Activated B cell treated with CpG ODN at 0.5 μM for 24 hours (primary cell): ENCODE measurements around the gene LCN9. TPM values are rescaled to one million over a fixed set of nuclear protein-coding genes. Genes with fewer than 3 reads are reported as not detected.

Experiments used
- ATAC-seq: fragments of 200-7000 bp; cut with Tn5 transposase; one replicate; pipeline ENCODE4 v1.10.0; 2021; ENCODE audit warnings: low read depth, mild to moderate bottlenecking, moderate library complexity
- CTCF ChIA-PET: fragments of 350-600 bp; sonication (Branson Sonifier 250); formaldehyde crosslinking; loops from one replicate; lab custom pipeline; 2021; ENCODE audit warnings: antibody characterized with exemption; lab: Charles Lee
- POLR2A ChIA-PET: fragments of 350-600 bp; sonication (Branson Sonifier 250); formaldehyde crosslinking; loops from one replicate; lab custom pipeline; 2021; ENCODE audit warnings: antibody characterized with exemption; lab: Charles Lee
- DNase-seq: peaks from one replicate; pipeline ENCODE4 v3.0.0; 2022
- H3K27ac Mint-ChIP-seq: one replicate; pipeline ENCODE4 v1.8.0; 2020; ENCODE audit warnings: mixed read lengths
- H3K27me3 Mint-ChIP-seq: one replicate; pipeline ENCODE4 v1.8.0; 2021; ENCODE audit warnings: mixed read lengths
- H3K36me3 Mint-ChIP-seq: one replicate; pipeline ENCODE4 v1.8.0; 2021; ENCODE audit warnings: low read depth, mixed read lengths
- H3K4me1 Mint-ChIP-seq: one replicate; pipeline ENCODE4 v1.8.0; 2021; ENCODE audit warnings: mixed read lengths
- H3K4me3 Mint-ChIP-seq: one replicate; pipeline ENCODE4 v1.8.0; 2020; ENCODE audit warnings: mild to moderate bottlenecking, mixed read lengths
- H3K9me3 Mint-ChIP-seq: one replicate; pipeline ENCODE4 v1.8.0; 2020; ENCODE audit warnings: mixed read lengths
- intact Hi-C: fragments of 100-400 bp; cut with micrococcal nuclease; formaldehyde crosslinking; loops from one replicate; pipeline ENCODE4 v1.15.1; 2024
- total RNA-seq: library from RNA; stranded (reverse); gene quantifications from 2 replicates; pipeline ENCODE4 v1.2.3, GENCODE V29; 2022
- TF ChIP-seq, protein P1 (sequence below): fragments of 200-600 bp; IDR thresholded peaks from one replicate; pipeline ENCODE4 v1.8.0; 2022; ENCODE audit warnings: antibody characterized with exemption, mild to moderate bottlenecking

The LCN9 gene
- total RNA-seq, 1 donor from 2014 or later, result not detected

DNA sequence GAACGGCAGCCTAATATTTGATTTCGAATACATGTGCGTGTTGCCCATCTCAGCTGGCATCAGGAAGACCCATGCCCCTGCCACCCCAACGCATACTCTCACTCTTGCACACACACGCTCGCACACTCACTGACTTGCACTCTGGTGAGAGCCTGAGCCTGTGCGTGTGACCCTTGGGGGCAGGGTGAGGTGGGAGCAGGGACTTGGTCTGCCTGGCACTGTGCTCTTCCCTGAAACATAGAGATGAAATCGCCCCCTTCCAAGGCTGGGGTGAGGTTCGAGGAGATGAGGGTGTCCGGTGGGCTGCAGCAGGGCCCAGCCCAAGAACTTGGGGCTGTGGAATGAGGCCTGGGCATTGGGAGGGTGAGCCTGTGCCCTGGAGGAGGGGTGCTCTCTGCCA, 1.2 kb downstream of the LCN9 start:
- H3K27ac Mint-ChIP-seq, result no peak overlapping the region
- ATAC-seq (no peak), DNase-seq (no peak)
- POLR2A ChIA-PET, result no interaction called here
- CTCF ChIA-PET, result no interaction called here
- H3K27me3 Mint-ChIP-seq, result no peaks in the 10 kb centered on the region
- no peaks in the 10 kb centered on the region for H3K36me3 Mint-ChIP-seq
- H3K4me1 Mint-ChIP-seq, result no peaks in the 10 kb centered on the region
- no peak overlapping the region for H3K4me3 Mint-ChIP-seq
- TF ChIP-seq, protein P1, sequence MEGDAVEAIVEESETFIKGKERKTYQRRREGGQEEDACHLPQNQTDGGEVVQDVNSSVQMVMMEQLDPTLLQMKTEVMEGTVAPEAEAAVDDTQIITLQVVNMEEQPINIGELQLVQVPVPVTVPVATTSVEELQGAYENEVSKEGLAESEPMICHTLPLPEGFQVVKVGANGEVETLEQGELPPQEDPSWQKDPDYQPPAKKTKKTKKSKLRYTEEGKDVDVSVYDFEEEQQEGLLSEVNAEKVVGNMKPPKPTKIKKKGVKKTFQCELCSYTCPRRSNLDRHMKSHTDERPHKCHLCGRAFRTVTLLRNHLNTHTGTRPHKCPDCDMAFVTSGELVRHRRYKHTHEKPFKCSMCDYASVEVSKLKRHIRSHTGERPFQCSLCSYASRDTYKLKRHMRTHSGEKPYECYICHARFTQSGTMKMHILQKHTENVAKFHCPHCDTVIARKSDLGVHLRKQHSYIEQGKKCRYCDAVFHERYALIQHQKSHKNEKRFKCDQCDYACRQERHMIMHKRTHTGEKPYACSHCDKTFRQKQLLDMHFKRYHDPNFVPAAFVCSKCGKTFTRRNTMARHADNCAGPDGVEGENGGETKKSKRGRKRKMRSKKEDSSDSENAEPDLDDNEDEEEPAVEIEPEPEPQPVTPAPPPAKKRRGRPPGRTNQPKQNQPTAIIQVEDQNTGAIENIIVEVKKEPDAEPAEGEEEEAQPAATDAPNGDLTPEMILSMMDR, result no peak
- intact Hi-C loops, result no loop called here
- peaks cover 3% of the 10 kb centered on the region for H3K9me3 Mint-ChIP-seq

DNA sequence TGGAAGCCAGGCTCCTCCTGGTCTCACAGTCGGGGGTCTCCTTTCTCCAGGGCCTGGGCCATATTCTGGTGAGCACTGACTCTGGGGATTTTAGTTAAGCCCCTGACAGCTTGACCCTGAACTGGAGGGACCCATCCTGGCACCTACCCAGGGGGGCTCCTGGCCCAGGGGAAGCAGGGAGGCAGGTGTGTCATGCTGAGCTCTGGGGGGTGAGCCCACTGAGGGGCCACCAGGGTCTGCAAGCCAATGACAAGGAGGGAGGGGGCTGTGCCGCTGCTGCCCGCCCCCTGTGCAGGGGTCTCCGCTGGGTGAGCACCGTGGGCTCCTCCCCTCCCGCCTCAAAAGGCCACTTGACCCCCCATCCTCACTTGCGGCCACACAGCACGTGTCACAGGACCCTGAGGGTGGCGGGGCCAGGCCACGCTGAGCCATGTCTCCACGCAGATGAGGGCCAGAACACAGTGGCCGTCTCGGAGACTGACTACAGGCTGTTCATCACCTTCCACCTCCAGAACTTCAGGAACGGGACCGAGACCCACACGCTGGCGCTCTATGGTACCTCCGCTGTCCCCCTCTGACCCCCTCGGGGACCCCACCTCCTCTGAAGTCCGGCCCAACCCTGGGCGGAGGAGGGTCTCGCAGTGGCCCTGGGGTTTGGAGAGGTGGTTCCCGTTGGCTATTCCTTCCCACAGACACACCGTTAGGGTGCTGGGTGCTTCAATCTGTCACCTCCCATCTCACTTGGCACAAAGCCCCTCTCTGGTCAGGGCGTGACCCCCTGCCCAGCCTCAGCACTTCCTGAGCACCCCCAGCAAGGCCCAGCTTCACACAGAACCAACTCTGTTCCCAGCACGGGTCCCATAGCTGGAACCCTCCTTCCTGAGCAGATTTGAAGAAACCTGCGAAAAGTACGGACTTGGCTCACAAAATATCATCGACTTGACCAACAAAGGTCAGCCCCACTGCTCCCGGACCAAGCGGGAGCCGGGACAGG, 2.0 kb downstream of the LCN9 start:
- POLR2A ChIA-PET, result no interaction called here
- Mint-ChIP-seq H3K4me1 (no peaks in the 10 kb centered on the region), H3K36me3 (no peaks in the 10 kb centered on the region), H3K27ac (no peak overlapping the region), H3K4me3 (no peak overlapping the region), H3K27me3 (no peaks in the 10 kb centered on the region), H3K9me3 (peaks cover 3% of the 10 kb centered on the region)
- TF ChIP-seq, protein P1, result no peak
- CTCF ChIA-PET, result no interaction called here
- ATAC-seq (no peak), DNase-seq (no peak)
- intact Hi-C loops, result no loop called here

DNA sequence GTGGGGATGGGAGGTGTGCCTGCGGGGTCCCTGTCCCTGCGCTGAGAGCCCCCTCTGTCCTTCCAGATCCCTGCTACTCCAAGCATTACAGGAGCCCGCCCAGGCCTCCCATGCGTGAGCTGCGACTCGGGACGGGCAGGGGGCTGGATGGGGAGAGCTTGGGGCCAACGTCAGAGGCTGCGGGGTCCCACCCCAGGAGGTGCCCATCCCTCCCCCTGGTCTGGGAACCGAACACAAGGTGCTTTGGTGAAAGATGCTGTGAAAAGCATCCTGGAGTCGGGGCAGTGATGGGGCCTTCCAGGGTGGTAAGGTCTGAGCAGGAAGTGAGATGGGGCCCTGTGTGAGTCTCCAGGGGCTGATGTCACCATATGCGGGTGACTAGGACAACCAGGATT, 2.7 kb downstream of the LCN9 start:
- intact Hi-C loops, result no loop called here
- Mint-ChIP-seq H3K36me3 (no peaks in the 10 kb centered on the region), H3K27me3 (no peaks in the 10 kb centered on the region)

DNA sequence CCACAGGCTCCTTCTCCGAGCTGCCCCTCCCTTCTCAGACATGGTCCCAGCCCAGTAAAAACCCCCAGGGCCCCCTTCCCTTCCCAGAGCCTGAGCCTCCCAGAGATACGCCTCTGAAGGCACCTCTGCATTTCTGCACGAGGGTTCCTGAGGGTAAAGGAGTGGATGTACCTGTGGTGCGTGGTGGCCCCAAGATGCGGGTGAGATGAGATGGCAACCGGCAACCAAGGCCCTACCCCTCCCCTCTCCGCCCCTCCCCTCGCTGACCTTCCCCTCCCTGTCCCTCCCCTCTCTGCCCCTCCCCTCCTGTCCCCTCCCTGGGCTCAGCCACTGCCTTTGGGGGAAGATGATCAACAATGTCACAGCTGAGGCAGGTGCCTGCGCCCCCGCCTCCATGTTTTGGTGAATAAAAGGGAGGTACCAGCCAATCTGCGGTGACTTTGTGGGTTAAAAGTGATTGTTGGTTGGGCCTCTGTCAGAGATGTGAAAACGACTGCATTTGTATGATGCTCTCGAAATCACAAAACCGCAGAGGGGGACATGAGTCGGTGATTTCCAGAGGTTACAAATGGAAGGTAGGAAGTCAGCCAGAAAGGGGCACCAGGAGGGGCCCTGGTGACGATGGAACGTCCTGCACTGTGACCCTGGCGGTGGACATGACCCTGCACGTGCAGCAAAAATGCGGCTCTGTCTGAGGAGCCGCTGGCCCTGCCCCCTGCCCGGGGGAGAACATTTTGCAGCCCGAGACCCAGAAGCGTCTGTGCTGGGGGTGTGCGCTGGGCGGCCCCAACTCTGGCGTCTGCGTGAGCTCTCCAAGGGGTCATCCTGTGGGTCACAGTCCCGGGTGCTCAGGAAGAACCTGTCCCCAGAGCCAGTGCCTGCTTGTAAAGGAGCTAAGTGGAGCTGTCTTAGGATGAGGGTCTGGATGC, 3.7 kb downstream of the LCN9 start:
- H3K36me3 Mint-ChIP-seq, result no peaks in the 10 kb centered on the region
- H3K27ac Mint-ChIP-seq, result no peak overlapping the region
- no peak for ATAC-seq

More for the DNA sequence above, 2.7 kb downstream of the LCN9 start:
- ATAC-seq (no peak), DNase-seq (no peak)
- Mint-ChIP-seq H3K4me1 (no peaks in the 10 kb centered on the region), H3K27ac (no peak overlapping the region), H3K9me3 (peaks cover 3% of the 10 kb centered on the region), H3K4me3 (no peak overlapping the region)
- ChIA-PET POLR2A (no interaction called here), CTCF (no interaction called here)
- TF ChIP-seq, protein P1, result no peak

More for the DNA sequence above, 3.7 kb downstream of the LCN9 start:
- TF ChIP-seq, protein P1, result no peak
- H3K27me3 Mint-ChIP-seq, result no peaks in the 10 kb centered on the region
- H3K9me3 Mint-ChIP-seq, result peaks cover 3% of the 10 kb centered on the region
- H3K4me3 Mint-ChIP-seq, result no peak overlapping the region
- no peak for DNase-seq
- CTCF ChIA-PET, result no interaction called here
- intact Hi-C loops, result no loop called here
- POLR2A ChIA-PET, result no interaction called here
- H3K4me1 Mint-ChIP-seq, result no peaks in the 10 kb centered on the region
